Peyer's patch (tissue), 4 donors: ENCODE data around the gene RPL41.

ENCODE experiments used
- CTCF ChIP-seq, 6 experiments: fragments of 450-650 bp in 4 of 6; fragments of 200-600 bp in 2 of 6; sonication (generic) in 1 of 6; IDR thresholded peaks; one replicate each; pipeline ENCODE4 v1.5.1; 2017 to 2019; ENCODE audit warnings: antibody characterized with exemption in 6 of 6, mild to moderate bottlenecking in 3 of 6, moderate library complexity in 1 of 6
- POLR2A ChIP-seq, 2 donors: fragments of 450-650 bp; IDR thresholded peaks; one replicate each; pipeline ENCODE4 v1.5.1; 2017; ENCODE audit warnings: antibody characterized with exemption in 2 of 2, mild to moderate bottlenecking in 2 of 2, moderate library complexity in 2 of 2

DNA sequence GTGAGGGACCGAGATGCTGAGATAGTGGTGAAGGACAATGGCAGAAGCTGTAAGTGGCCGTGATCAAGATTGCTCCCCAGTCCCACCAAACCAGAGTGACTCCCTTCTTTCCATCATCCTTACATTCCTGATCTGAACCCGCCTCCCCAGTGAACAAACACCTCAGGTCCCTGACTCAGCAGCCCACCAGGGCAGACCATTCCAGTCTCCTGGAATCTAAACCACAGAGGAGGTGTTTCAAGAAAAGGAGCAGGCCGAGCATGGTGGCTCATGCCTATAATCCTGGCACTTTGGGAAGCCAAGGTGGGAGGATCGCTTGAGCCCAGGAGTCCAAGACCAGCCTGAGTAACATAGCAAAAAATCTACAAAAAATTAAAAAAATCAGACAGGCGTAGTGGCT lies 29.8 kb upstream of the RPL41 start:
- TF ChIP-seq CTCF (IDR thresholded peaks at IDR 0.05) (no peak), POLR2A (IDR thresholded peaks at IDR 0.05) (no peak)
